GM21786 (cell line): ENCODE data around the gene GOLGA5.
"Not testable (repeated sequence)": the region's sequence is repeated elsewhere in the genome, so short reads cannot be mapped to it uniquely, and the experiment has no call there.

ENCODE experiments used
- ATAC-seq: cut with Tn5 transposase; IDR thresholded peaks from one replicate; pipeline ENCODE4 v1.9.1; 2021; ENCODE audit not compliant: unreplicated experiment

The GOLGA5 gene

GRCh38 chr14:92819680-92820535, 25.8 kb downstream of the GOLGA5 start:
- not testable (repeated sequence) for ATAC-seq

- ATAC-seq = not testable (repeated sequence)
These were observed 26.4 kb downstream of the GOLGA5 start for GRCh38 chr14:92820536-92820840.

- ATAC-seq = no peak
These were observed 36.8 kb downstream of the GOLGA5 start for GRCh38 chr14:92830902-92831301.

- ATAC-seq = no peak
These were observed 38.1 kb downstream of the GOLGA5 start for GRCh38 chr14:92832137-92832700.

- no peak for ATAC-seq
These were observed 47.8 kb downstream of the GOLGA5 start for GRCh38 chr14:92841930-92842329.

GRCh38 chr14:92844204-92844603, 50.1 kb downstream of the GOLGA5 start:
- peak; percentile 46 for ATAC-seq

- peak; percentile 83 for ATAC-seq
These were observed 52.2 kb downstream of the GOLGA5 start for GRCh38 chr14:92846162-92846897.

- ATAC-seq = no peak
These were observed 53.2 kb downstream of the GOLGA5 start for GRCh38 chr14:92847278-92847677.

GRCh38 chr14:92847749-92848148, 53.6 kb downstream of the GOLGA5 start:
- no peak for ATAC-seq

GRCh38 chr14:92848887-92849286, 54.8 kb downstream of the GOLGA5 start:
- ATAC-seq = no peak

GRCh38 chr14:92850492-92850891, 56.4 kb downstream of the GOLGA5 start:
- ATAC-seq = no peak

- not testable (repeated sequence) for ATAC-seq
These were observed 59.0 kb downstream of the GOLGA5 start for GRCh38 chr14:92853136-92853535.

GRCh38 chr14:92860049-92860840, 66.1 kb downstream of the GOLGA5 start:
- no peak for ATAC-seq

- ATAC-seq = no peak
These were observed 68.0 kb downstream of the GOLGA5 start for GRCh38 chr14:92861856-92862745.

GRCh38 chr14:92863286-92864080, 69.4 kb downstream of the GOLGA5 start:
- ATAC-seq = no peak

GRCh38 chr14:92865674-92866073, 71.6 kb downstream of the GOLGA5 start:
- no peak for ATAC-seq

GRCh38 chr14:92866181-92866752, 72.2 kb downstream of the GOLGA5 start:
- no peak for ATAC-seq

GRCh38 chr14:92866901-92867865, 73.1 kb downstream of the GOLGA5 start:
- no peak for ATAC-seq
